Activated CD4-positive, alpha-beta memory T cell treated with anti-CD3 and anti-CD28 coated beads, Interleukin-2, amount 10 ng/mL, durations not matched to agents 7 days and 5 days (primary cell): Measurements from ENCODE around the gene TCP11. TPM values are rescaled to one million over a fixed set of nuclear protein-coding genes. Genes with fewer than 3 reads are reported as not detected.

ENCODE experiments used
- CTCF ChIA-PET: fragments of 350-600 bp; sonication (Branson Sonifier 250); formaldehyde crosslinking; loops from one replicate; lab custom pipeline; 2021; ENCODE audit warnings: antibody characterized with exemption, inconsistent platforms; lab: Charles Lee
- POLR2A ChIA-PET: fragments of 350-600 bp; sonication (Branson Sonifier 250); formaldehyde crosslinking; loops from one replicate; lab custom pipeline; 2021; ENCODE audit warnings: antibody characterized with exemption; lab: Charles Lee
- DNase-seq: peaks from one replicate; pipeline ENCODE4 v3.0.0-alpha.2; 2020
- H3K27ac Mint-ChIP-seq: one replicate; pipeline ENCODE4 v1.8.0; 2021; ENCODE audit warnings: mild to moderate bottlenecking, mixed read lengths
- H3K27me3 Mint-ChIP-seq: one replicate; pipeline ENCODE4 v1.8.0; 2021; ENCODE audit warnings: mixed read lengths
- H3K36me3 Mint-ChIP-seq: one replicate; pipeline ENCODE4 v1.8.0; 2021; ENCODE audit warnings: low read depth, mixed read lengths
- H3K4me1 Mint-ChIP-seq: one replicate; pipeline ENCODE4 v1.8.0; 2021; ENCODE audit warnings: mixed read lengths
- H3K4me3 Mint-ChIP-seq: one replicate; pipeline ENCODE4 v1.8.0; 2021; ENCODE audit warnings: mild to moderate bottlenecking, mixed read lengths
- H3K9me3 Mint-ChIP-seq: one replicate; pipeline ENCODE4 v1.8.0; 2021; ENCODE audit warnings: mixed read lengths
- total RNA-seq, 2 experiments: library from RNA; stranded (reverse); gene quantifications; one replicate each; pipeline ENCODE4 v1.2.3, GENCODE V29; 2021

The TCP11 gene
- total RNA-seq, 2 experiments from 2014 or later, result not detected

DNA sequence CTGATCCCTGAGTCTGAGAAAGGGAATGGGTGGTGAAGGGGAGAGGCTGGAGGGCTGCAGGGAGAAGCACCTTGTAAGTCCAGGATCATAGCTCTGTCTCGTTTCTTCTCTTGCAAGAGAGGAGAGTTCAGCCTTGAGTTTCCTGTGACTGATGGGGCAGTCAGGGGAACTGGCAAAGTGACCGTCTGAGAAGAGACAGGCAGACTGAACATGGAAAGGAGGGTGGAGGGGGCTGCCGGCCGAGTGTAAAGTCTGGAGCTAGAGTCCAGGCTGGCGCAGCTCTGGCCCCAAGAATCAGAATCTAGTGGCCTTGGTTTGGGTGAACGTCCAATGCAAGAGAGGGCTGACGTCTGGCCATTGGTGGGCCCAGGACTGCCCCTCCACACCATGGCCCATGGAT is 72.5 kb downstream of the TCP11 start:
- Mint-ChIP-seq H3K36me3 (no peaks in the 10 kb centered on the region), H3K27me3 (no peaks in the 10 kb centered on the region), H3K9me3 (no peaks in the 10 kb centered on the region), H3K27ac (no peak overlapping the region), H3K4me3 (no peak overlapping the region), H3K4me1 (no peaks in the 10 kb centered on the region)
- ChIA-PET POLR2A (no interaction called here), CTCF (no interaction called here)
- DNase-seq, result no peak

DNA sequence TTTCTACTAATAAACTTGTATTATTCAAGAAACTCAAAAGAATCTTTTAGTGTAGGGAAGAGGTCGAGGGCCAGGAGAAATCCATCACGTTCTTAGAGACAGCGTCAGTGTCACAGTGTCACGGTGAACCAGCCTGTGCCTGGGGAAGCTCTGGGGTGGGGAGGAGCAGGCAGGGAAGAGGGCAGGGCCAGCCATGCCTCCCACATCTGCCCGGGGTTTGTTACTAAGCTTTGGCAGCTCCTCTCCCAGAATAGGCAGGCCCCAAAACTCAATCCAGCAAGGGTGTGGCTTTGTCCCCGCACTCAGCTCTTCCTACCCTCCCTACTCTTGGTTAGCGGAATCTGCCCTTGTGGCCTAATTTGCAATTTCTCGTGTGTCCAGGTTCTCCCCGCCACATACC is 72.9 kb downstream of the TCP11 start:
- no peak overlapping the region for H3K27ac Mint-ChIP-seq
- ChIA-PET POLR2A (no interaction called here), CTCF (no interaction called here)
- no peaks in the 10 kb centered on the region for H3K9me3 Mint-ChIP-seq
- H3K36me3 Mint-ChIP-seq, result no peaks in the 10 kb centered on the region
- DNase-seq, result no peak
- H3K27me3 Mint-ChIP-seq, result no peaks in the 10 kb centered on the region
- peaks cover 4% of the 10 kb centered on the region for H3K4me1 Mint-ChIP-seq
- no peak overlapping the region for H3K4me3 Mint-ChIP-seq

Other genes starting within 250 kb of the TCP11 start
- gene SCUBE3, start 72.6 kb upstream of the TCP11 start, total RNA-seq, result not detected
- gene ZNF76, start 118.4 kb upstream of the TCP11 start, total RNA-seq, result 10 to 100 TPM; 42.6 to 42.7 TPM
- gene DEF6, start 156.5 kb upstream of the TCP11 start, total RNA-seq, result 100 to 1,000 TPM; 201 to 215 TPM
- gene PPARD, start 201.2 kb upstream of the TCP11 start, total RNA-seq, result 10 to 100 TPM; 23.1 to 23.4 TPM